GM12864 (cell line): ENCODE results near the gene DDX39B.

Experiments
- DNase-seq: peaks from one replicate; pipeline ENCODE4 v3.0.0-alpha.2; 2011; ENCODE audit warnings: low read depth
- H3K4me3 ChIP-seq: 2 replicates; pipeline ENCODE4 v1.5.1; 2011; ENCODE audit warnings: mild to moderate bottlenecking, low read depth, low read length, control low read depth
- TF ChIP-seq, protein P1 (sequence below): IDR thresholded peaks from 2 replicates; pipeline ENCODE4 v1.5.1; 2011; ENCODE audit warnings: low read depth, mild to moderate bottlenecking, moderate library complexity, low read length, control low read depth, inconsistent platforms; ENCODE audit errors: missing control alignments

Gene DDX39B

DNA sequence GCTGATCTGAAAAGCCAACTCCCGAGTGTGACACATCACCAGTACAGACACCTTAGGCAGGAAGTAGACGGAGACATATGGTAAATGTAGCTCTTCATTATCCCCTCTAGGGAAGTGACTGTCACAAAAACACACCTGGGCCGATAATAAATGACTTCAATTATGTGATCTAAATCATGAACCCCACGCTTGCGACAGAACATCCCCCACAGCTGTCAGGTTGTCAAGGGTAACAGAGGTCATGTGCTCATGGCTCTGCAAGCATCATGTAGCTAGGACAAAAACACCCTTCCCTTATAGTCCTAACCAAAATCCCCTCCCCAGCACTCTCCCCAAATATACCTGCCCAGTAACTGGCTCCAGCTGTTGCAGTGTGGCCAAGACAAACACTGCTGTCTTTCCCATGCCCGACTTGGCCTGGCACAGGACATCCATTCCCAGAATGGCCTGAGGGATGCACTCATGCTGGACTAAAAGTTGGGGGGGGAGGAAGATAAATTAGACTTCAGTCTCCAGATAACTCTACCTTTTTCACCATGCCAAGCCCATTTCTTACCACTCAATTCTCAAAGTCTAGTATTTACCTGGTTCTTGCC is 2.9 kb downstream of the DDX39B start:
- peak overlapping the region; percentile 87 for H3K4me3 ChIP-seq

GRCh38 chr6:31535538-31536324 is 6.1 kb downstream of the DDX39B start:
- DNase-seq: no peak
- no peak overlapping the region for H3K4me3 ChIP-seq
- TF ChIP-seq, protein P1, sequence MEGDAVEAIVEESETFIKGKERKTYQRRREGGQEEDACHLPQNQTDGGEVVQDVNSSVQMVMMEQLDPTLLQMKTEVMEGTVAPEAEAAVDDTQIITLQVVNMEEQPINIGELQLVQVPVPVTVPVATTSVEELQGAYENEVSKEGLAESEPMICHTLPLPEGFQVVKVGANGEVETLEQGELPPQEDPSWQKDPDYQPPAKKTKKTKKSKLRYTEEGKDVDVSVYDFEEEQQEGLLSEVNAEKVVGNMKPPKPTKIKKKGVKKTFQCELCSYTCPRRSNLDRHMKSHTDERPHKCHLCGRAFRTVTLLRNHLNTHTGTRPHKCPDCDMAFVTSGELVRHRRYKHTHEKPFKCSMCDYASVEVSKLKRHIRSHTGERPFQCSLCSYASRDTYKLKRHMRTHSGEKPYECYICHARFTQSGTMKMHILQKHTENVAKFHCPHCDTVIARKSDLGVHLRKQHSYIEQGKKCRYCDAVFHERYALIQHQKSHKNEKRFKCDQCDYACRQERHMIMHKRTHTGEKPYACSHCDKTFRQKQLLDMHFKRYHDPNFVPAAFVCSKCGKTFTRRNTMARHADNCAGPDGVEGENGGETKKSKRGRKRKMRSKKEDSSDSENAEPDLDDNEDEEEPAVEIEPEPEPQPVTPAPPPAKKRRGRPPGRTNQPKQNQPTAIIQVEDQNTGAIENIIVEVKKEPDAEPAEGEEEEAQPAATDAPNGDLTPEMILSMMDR: no peak

More for the DNA sequence above, 2.9 kb downstream of the DDX39B start:
- DNase-seq: no peak
- TF ChIP-seq, protein P1: no peak

DNA sequence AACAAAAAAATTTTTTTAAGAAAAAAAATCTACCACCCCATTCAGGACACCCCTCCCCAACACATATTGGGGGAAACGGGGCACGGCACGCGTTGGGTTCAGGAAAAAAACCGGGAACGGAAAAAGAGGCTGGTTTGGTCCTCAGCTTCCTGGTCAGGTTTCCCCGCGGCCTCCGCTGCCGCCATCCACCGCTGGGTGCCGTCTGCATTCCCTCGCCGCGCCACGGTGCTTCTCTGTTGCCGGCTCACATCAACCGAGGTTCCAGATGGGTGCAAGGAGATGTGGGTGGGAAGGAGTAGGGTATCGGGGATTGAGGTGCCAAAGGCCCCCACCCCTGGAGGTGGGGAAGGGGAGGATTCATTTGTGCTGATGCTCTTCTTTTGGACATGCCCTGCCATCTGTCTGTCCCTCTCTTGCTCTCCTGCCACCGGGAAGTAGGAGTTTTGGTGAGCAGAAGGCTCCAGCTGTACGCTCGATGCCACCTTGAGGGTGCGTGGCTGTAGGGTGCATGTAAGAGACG is 7.2 kb downstream of the DDX39B start:
- H3K4me3 ChIP-seq: no peak overlapping the region
- TF ChIP-seq, protein P1: no peak
- no peak for DNase-seq

- TF ChIP-seq, protein P1: no peak
- DNase-seq: no peak
- no peak overlapping the region for H3K4me3 ChIP-seq
These were observed 7.8 kb downstream of the DDX39B start for GRCh38 chr6:31534011-31534410.

GRCh38 chr6:31533455-31533841 is 8.4 kb downstream of the DDX39B start:
- no peak overlapping the region for H3K4me3 ChIP-seq
- TF ChIP-seq, protein P1: no peak
- no peak for DNase-seq

GRCh38 chr6:31532644-31533454 is 9.0 kb downstream of the DDX39B start:
- no peak for DNase-seq
- TF ChIP-seq, protein P1: no peak
- H3K4me3 ChIP-seq: no peak overlapping the region
